ENCODE results near the gene CHRNA7.

CHRNA7 gene

DNA sequence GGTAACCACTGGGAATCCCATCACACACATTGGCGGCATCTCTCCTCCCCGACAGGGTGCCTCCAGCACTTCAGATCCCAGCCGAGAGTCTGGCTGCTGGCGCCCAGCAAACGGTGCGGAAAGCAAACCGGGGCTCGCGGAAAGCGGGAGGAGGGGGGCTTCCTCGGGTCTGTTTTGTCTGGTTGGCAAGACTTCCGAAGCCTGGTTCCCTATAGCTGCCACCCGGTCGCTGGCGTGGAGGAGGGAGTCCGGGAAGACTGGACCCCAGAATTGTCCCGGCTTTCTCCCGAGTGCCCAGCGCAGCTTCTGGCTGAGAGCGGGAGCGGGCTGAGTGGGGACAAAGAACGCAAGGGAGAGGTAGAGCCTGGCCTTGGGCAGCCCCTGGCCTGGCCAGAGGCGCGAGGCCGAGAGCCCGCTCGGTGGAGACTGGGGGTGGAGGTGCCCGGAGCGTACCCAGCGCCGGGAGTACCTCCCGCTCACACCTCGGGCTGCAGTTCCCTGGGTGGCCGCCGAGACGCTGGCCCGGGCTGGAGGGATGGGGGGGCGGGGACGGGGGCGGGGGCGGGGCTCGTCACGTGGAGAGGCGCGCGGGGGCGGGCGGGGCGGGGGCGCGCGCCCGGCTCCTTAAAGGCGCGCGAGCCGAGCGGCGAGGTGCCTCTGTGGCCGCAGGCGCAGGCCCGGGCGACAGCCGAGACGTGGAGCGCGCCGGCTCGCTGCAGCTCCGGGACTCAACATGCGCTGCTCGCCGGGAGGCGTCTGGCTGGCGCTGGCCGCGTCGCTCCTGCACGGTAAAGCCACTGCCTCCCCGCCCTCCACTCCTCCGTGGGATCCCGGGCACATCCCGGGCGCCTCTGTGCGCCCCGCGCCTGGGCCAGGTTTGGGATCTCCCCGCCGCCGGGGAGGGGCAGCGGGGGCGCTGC lies at the start of gene CHRNA7:
TSS of gene CHRNA7 (plus strand) at position 654 of the 920 bp plus-strand sequence. CDS start at position 734, 80 bp downstream.
- H3K36me3 ChIP-seq (ENCODE audit: control insufficient read depth, insufficient read depth, low read length): no peaks in the 10 kb centered on the region
- H3K9ac ChIP-seq (ENCODE audit: low read depth, low read length): peak within 1 kb of the TSS; percentile 48
- no peaks in the 10 kb centered on the region for H3K9me3 ChIP-seq (ENCODE audit: control insufficient read depth, insufficient read depth, low read length)
- H3K4me3 ChIP-seq (ENCODE audit: low read depth, low read length): peak within 1 kb of the TSS; percentile 77
- no peak within 1 kb of the TSS for H3K27ac ChIP-seq (ENCODE audit: low read depth, low read length)
- H3K4me1 ChIP-seq (ENCODE audit: control insufficient read depth, insufficient read depth, low read length): peaks cover 8% of the 10 kb centered on the region; the same call in 1 of the 2 replicates
- H3K27me3 ChIP-seq (ENCODE audit: control insufficient read depth, insufficient read depth, low read length): peaks cover 30% of the 10 kb centered on the region

DNA sequence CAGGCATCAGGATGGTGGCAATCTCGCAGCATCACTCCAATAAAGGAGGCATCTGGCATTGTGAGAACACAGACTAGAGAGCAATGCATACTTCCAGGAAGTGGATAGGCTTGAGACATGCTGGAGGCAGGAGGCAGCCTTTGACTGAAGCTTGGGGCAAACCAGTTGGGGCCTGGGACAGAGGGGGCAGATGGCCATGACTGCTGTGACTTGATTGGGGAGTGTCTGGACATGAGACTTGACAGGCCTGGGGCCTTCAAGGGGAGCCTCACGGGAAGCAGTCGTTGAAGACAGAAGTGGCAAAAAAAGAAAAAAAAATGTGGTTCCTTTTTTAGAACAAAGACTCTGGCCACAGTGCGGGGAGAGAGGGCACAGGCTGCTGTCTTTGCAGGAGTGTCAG lies 44.7 kb upstream of the CHRNA7 start:
- Histone ChIP-seq H3K36me3 (ENCODE audit: control insufficient read depth, insufficient read depth, low read length) (no peaks in the 10 kb centered on the region), H3K9me3 (ENCODE audit: control insufficient read depth, insufficient read depth, low read length) (no peaks in the 10 kb centered on the region), H3K27ac (ENCODE audit: low read depth, low read length) (no peak overlapping the region), H3K4me1 (ENCODE audit: control insufficient read depth, insufficient read depth, low read length) (peaks cover 7% of the 10 kb centered on the region; the same call in 1 of the 2 replicates), H3K27me3 (ENCODE audit: control insufficient read depth, insufficient read depth, low read length) (no peaks in the 10 kb centered on the region), H3K9ac (ENCODE audit: low read depth, low read length) (no peak overlapping the region), H3K4me3 (ENCODE audit: low read depth, low read length) (no peak overlapping the region)

DNA sequence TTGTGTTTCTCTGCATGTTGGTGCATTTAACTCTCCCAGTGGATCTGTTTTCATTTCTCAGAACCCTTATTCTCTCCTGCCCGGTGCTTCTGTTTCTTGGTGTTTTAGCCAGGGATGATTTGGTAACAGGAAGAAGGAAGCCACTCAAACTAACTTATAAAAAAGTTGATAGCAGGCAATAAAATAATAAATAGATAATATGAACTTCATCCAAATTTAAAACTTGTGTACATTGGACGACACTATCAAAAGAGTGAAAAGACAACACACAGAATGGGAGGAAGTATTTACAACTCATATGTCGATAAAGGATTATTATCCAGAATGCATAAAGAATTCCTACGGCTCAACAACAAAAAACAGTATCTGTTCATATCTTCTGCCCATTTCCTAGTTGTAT lies 37.3 kb upstream of the CHRNA7 start:
- H3K36me3 ChIP-seq (ENCODE audit: control insufficient read depth, insufficient read depth, low read length): no peaks in the 10 kb centered on the region
- no peaks in the 10 kb centered on the region for H3K27me3 ChIP-seq (ENCODE audit: control insufficient read depth, insufficient read depth, low read length)
- no peak overlapping the region for H3K4me3 ChIP-seq (ENCODE audit: low read depth, low read length)
- no peaks in the 10 kb centered on the region for H3K4me1 ChIP-seq (ENCODE audit: control insufficient read depth, insufficient read depth, low read length)
- H3K9ac ChIP-seq (ENCODE audit: low read depth, low read length): no peak overlapping the region
- no peaks in the 10 kb centered on the region for H3K9me3 ChIP-seq (ENCODE audit: control insufficient read depth, insufficient read depth, low read length)
- no peak overlapping the region for H3K27ac ChIP-seq (ENCODE audit: low read depth, low read length)

GRCh38 chr15:31997711-31998110 lies 32.6 kb upstream of the CHRNA7 start:
- no peaks in the 10 kb centered on the region for H3K27me3 ChIP-seq (ENCODE audit: control insufficient read depth, insufficient read depth, low read length)
- no peaks in the 10 kb centered on the region for H3K4me1 ChIP-seq (ENCODE audit: control insufficient read depth, insufficient read depth, low read length)
- H3K36me3 ChIP-seq (ENCODE audit: control insufficient read depth, insufficient read depth, low read length): no peaks in the 10 kb centered on the region
- H3K9ac ChIP-seq (ENCODE audit: low read depth, low read length): no peak overlapping the region
- no peak overlapping the region for H3K4me3 ChIP-seq (ENCODE audit: low read depth, low read length)
- no peak overlapping the region for H3K27ac ChIP-seq (ENCODE audit: low read depth, low read length)
- H3K9me3 ChIP-seq (ENCODE audit: control insufficient read depth, insufficient read depth, low read length): no peaks in the 10 kb centered on the region

GRCh38 chr15:32003558-32003957 lies 26.8 kb upstream of the CHRNA7 start:
- H3K4me3 ChIP-seq (ENCODE audit: low read depth, low read length): no peak overlapping the region
- H3K9me3 ChIP-seq (ENCODE audit: control insufficient read depth, insufficient read depth, low read length): no peaks in the 10 kb centered on the region
- H3K4me1 ChIP-seq (ENCODE audit: control insufficient read depth, insufficient read depth, low read length): no peaks in the 10 kb centered on the region
- H3K9ac ChIP-seq (ENCODE audit: low read depth, low read length): no peak overlapping the region
- H3K27me3 ChIP-seq (ENCODE audit: control insufficient read depth, insufficient read depth, low read length): no peaks in the 10 kb centered on the region
- H3K36me3 ChIP-seq (ENCODE audit: control insufficient read depth, insufficient read depth, low read length): no peaks in the 10 kb centered on the region
- no peak overlapping the region for H3K27ac ChIP-seq (ENCODE audit: low read depth, low read length)

DNA sequence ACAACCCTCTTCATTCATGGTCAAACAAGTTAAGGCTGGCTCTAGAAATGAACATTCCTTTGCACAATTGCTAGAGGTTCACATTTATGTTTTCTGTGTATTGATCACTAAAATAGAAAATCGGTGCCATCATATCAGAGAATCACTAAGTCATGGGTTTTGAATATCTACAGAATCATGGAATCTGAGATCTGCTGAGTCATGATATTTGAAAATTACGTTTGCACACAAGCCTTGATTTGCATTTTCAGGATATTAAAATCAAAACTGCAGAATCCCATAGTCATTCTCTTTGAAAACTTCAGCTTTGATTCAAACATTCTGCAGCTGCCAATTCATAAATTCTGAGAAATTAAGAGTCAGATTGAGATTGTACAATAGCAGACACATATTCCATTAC lies 26.1 kb upstream of the CHRNA7 start:
- Histone ChIP-seq H3K27ac (ENCODE audit: low read depth, low read length) (no peak overlapping the region), H3K36me3 (ENCODE audit: control insufficient read depth, insufficient read depth, low read length) (no peaks in the 10 kb centered on the region)

GRCh38 chr15:32007355-32007960 lies 22.9 kb upstream of the CHRNA7 start:
- no peaks in the 10 kb centered on the region for H3K9me3 ChIP-seq (ENCODE audit: control insufficient read depth, insufficient read depth, low read length)
- H3K27me3 ChIP-seq (ENCODE audit: control insufficient read depth, insufficient read depth, low read length): no peaks in the 10 kb centered on the region
- H3K27ac ChIP-seq (ENCODE audit: low read depth, low read length): no peak overlapping the region
- no peak overlapping the region for H3K4me3 ChIP-seq (ENCODE audit: low read depth, low read length)
- no peak overlapping the region for H3K9ac ChIP-seq (ENCODE audit: low read depth, low read length)
- H3K36me3 ChIP-seq (ENCODE audit: control insufficient read depth, insufficient read depth, low read length): no peaks in the 10 kb centered on the region
- no peaks in the 10 kb centered on the region for H3K4me1 ChIP-seq (ENCODE audit: control insufficient read depth, insufficient read depth, low read length)

More for the DNA sequence above, 26.1 kb upstream of the CHRNA7 start:
- Histone ChIP-seq H3K27me3 (ENCODE audit: control insufficient read depth, insufficient read depth, low read length) (no peaks in the 10 kb centered on the region), H3K4me3 (ENCODE audit: low read depth, low read length) (no peak overlapping the region), H3K4me1 (ENCODE audit: control insufficient read depth, insufficient read depth, low read length) (no peaks in the 10 kb centered on the region), H3K9ac (ENCODE audit: low read depth, low read length) (no peak overlapping the region), H3K9me3 (ENCODE audit: control insufficient read depth, insufficient read depth, low read length) (no peaks in the 10 kb centered on the region)

GRCh38 chr15:32014953-32015352 lies 15.4 kb upstream of the CHRNA7 start:
- Histone ChIP-seq H3K27me3 (ENCODE audit: control insufficient read depth, insufficient read depth, low read length) (no peaks in the 10 kb centered on the region), H3K36me3 (ENCODE audit: control insufficient read depth, insufficient read depth, low read length) (no peaks in the 10 kb centered on the region), H3K4me1 (ENCODE audit: control insufficient read depth, insufficient read depth, low read length) (no peaks in the 10 kb centered on the region), H3K9me3 (ENCODE audit: control insufficient read depth, insufficient read depth, low read length) (no peaks in the 10 kb centered on the region), H3K4me3 (ENCODE audit: low read depth, low read length) (no peak overlapping the region), H3K27ac (ENCODE audit: low read depth, low read length) (no peak overlapping the region), H3K9ac (ENCODE audit: low read depth, low read length) (no peak overlapping the region)

GRCh38 chr15:32020156-32020555 lies 10.2 kb upstream of the CHRNA7 start:
- H3K9ac ChIP-seq (ENCODE audit: low read depth, low read length): no peak overlapping the region
- H3K36me3 ChIP-seq (ENCODE audit: control insufficient read depth, insufficient read depth, low read length): no peaks in the 10 kb centered on the region
- no peaks in the 10 kb centered on the region for H3K9me3 ChIP-seq (ENCODE audit: control insufficient read depth, insufficient read depth, low read length)
- no peak overlapping the region for H3K27ac ChIP-seq (ENCODE audit: low read depth, low read length)
- no peaks in the 10 kb centered on the region for H3K27me3 ChIP-seq (ENCODE audit: control insufficient read depth, insufficient read depth, low read length)
- H3K4me3 ChIP-seq (ENCODE audit: low read depth, low read length): no peak overlapping the region
- H3K4me1 ChIP-seq (ENCODE audit: control insufficient read depth, insufficient read depth, low read length): no peaks in the 10 kb centered on the region

DNA sequence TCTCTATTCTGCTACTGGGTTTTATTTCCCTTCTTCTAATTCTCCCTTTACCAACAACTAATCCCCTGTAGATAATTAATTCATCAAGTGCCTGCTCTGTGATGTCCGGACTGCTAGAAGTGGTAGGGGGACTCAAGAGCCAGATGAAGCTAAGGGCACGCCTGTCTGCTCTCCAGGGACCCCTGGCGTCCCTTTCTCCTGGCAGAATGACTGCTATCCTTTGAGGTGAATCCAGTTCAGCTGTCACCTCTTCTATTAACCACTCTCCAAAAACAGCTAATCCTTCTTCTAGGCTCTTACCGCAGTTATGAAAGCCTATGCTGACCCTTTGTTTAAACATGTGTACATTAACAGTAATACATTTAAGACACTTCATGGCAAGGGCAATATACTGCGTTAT lies 1.4 kb upstream of the CHRNA7 start:
- Histone ChIP-seq H3K27me3 (ENCODE audit: control insufficient read depth, insufficient read depth, low read length) (peaks cover 30% of the 10 kb centered on the region), H3K9me3 (ENCODE audit: control insufficient read depth, insufficient read depth, low read length) (no peaks in the 10 kb centered on the region), H3K27ac (ENCODE audit: low read depth, low read length) (no peak overlapping the region), H3K4me1 (ENCODE audit: control insufficient read depth, insufficient read depth, low read length) (peaks cover 8% of the 10 kb centered on the region; the same call in 1 of the 2 replicates), H3K9ac (ENCODE audit: low read depth, low read length) (no peak overlapping the region), H3K4me3 (ENCODE audit: low read depth, low read length) (peak overlapping the region; percentile 69), H3K36me3 (ENCODE audit: control insufficient read depth, insufficient read depth, low read length) (no peaks in the 10 kb centered on the region)

DNA sequence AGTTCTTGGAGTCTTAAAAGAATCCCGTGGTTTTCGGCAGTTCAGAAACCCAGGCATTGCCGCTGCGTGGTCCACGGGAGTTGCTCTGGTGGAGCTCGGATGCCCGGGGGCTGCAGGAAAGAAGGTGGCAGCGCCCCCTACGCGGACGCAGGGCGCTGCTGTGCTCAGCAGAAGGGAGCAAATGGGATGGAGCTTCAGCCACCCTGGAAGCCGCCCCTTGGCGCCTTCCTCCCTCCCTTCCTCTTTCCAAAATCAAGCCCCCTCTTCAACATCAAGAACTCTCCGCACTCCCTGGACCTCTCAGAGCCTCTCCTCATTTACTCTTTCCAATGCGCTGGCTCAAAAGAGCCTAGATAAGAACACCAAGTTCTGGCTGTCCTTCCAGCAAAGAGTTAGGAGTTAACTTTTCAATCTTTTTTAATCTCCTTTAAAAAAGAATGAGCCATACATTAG lies 880 bp upstream of the CHRNA7 start:
- H3K9ac ChIP-seq (ENCODE audit: low read depth, low read length): no peak overlapping the region
- H3K36me3 ChIP-seq (ENCODE audit: control insufficient read depth, insufficient read depth, low read length): no peaks in the 10 kb centered on the region
- peak overlapping the region; percentile 69 for H3K4me3 ChIP-seq (ENCODE audit: low read depth, low read length)
- peaks cover 8% of the 10 kb centered on the region; the same call in 1 of the 2 replicates for H3K4me1 ChIP-seq (ENCODE audit: control insufficient read depth, insufficient read depth, low read length)
- H3K9me3 ChIP-seq (ENCODE audit: control insufficient read depth, insufficient read depth, low read length): no peaks in the 10 kb centered on the region
- no peak overlapping the region for H3K27ac ChIP-seq (ENCODE audit: low read depth, low read length)
- H3K27me3 ChIP-seq (ENCODE audit: control insufficient read depth, insufficient read depth, low read length): peaks cover 30% of the 10 kb centered on the region
